RWPE1 (cell line): Measurements from ENCODE around the gene RHBDL3.

ENCODE experiments used
- CTCF ChIA-PET: fragments of 350-600 bp; sonication (Branson Sonifier 250); formaldehyde crosslinking; extraction: SDS; loops from one replicate; lab custom pipeline; 2021; lab: Yijun Ruan, JAX
- POLR2A ChIA-PET: fragments of 400-600 bp; formaldehyde crosslinking; extraction: SDS; loops from one replicate; lab custom pipeline; 2020; ENCODE audit warnings: antibody characterized with exemption; ENCODE audit not compliant: low non-redundant PET; lab: Yijun Ruan, JAX
- DNase-seq: peaks from one replicate; pipeline ENCODE4 v3.0.0; 2012; ENCODE audit warnings: low spot score
- H3K27ac ChIP-seq: fragments of 450-650 bp; 2 replicates; pipeline ENCODE4 v1.5.1; 2017
- CTCF ChIP-seq: fragments of 450-650 bp; conservative IDR thresholded peaks from 2 replicates; pipeline ENCODE4 v1.5.1; 2017; ENCODE audit warnings: low read depth, mild to moderate bottlenecking

The RHBDL3 gene

GRCh38 chr17:32278815-32279214, 13.2 kb downstream of the RHBDL3 start:
- ChIA-PET POLR2A (no interaction called here), CTCF (interaction anchor here (0.8 kb wide), 1 partner anchor 13 kb away, joined by 4 read pairs; no protein-coding TSS in a partner anchor)
- no peak overlapping the region for H3K27ac ChIP-seq
- no peak for DNase-seq
- TF ChIP-seq CTCF: no peak

DNA sequence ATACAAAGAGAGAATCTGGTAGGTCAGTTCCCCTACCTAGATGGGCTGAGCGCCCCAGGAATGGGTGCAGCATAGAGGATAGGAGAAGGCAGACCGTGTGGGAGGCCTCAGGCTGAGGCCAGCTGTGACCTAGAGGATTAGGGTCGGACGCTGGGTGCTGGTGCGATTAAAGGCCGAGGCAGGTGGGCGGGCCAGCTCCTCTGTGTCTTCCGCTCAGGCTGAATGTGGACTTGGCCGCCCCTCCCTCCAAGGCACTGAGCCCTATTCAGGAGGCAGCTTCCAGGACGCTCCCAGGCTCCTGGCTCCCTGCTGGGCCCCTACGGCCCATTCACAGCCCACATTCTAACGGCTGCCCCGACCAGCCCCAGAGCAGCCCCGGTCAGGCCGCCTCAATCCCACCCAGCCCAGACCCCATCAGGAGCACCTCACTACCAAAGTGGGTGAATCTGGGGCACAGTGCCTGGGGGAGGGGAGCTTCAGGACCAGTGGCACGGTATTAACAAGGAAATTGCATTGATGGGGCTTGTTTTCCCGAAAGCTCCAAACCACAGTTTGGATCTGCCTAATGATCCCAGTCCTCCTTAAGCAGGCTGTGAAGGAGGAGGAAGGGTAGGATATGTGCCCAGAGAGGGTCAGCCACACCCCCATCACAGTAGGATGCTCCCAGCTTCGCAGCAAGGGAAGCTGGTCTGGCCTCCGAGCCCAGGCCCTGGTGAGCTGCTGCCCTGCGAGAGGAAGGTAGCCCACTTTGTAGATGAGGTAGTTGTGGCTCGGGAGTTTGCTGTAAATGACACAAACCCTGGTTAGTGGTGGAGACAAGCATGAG, 14.5 kb downstream of the RHBDL3 start:
- no peak overlapping the region for H3K27ac ChIP-seq
- no peak for TF ChIP-seq CTCF
- no peak for DNase-seq
- ChIA-PET POLR2A (no interaction called here), CTCF (interaction anchor here (0.7 kb wide), 1 partner anchor 39 kb away, joined by 4 read pairs; no protein-coding TSS in a partner anchor)

- POLR2A ChIA-PET: no interaction called here
- no peak for DNase-seq
- TF ChIP-seq CTCF: no peak
- H3K27ac ChIP-seq: no peak overlapping the region
- CTCF ChIA-PET: interaction anchor here (0.6 to 0.7 kb wide), 2 partner anchors 38 to 378 kb away, joined by 3 to 4 read pairs; no protein-coding TSS in a partner anchor
Measured at GRCh38 chr17:32281011-32281451, 15.4 kb downstream of the RHBDL3 start.

GRCh38 chr17:32283745-32284201, 18.1 kb downstream of the RHBDL3 start:
- ChIA-PET CTCF (no interaction called here), POLR2A (no interaction called here)
- no peak overlapping the region for H3K27ac ChIP-seq
- DNase-seq: no peak
- no peak for TF ChIP-seq CTCF

DNA sequence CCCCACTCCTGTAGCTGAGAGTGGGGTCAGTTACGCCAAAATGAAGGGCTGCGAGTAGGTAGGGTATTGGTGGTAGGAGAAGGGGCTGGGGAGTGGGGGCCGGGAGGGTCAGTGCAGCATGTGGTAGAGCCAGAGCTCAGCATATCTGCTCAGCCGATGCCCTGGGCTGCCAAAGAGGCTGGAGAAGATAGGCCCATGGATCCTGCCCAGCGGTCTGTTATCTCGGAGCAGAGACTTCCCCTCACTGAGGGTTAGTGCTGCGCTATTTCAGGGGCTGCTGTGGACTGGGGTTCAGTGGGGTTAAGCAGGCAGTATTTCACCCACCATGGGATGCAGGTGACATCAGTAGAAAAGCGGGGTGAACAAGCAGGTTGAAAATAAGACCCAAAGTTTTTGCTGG, 19.7 kb downstream of the RHBDL3 start:
- no peak for TF ChIP-seq CTCF
- H3K27ac ChIP-seq: no peak overlapping the region
- CTCF ChIA-PET: no interaction called here
- POLR2A ChIA-PET: no interaction called here
- DNase-seq: no peak

DNA sequence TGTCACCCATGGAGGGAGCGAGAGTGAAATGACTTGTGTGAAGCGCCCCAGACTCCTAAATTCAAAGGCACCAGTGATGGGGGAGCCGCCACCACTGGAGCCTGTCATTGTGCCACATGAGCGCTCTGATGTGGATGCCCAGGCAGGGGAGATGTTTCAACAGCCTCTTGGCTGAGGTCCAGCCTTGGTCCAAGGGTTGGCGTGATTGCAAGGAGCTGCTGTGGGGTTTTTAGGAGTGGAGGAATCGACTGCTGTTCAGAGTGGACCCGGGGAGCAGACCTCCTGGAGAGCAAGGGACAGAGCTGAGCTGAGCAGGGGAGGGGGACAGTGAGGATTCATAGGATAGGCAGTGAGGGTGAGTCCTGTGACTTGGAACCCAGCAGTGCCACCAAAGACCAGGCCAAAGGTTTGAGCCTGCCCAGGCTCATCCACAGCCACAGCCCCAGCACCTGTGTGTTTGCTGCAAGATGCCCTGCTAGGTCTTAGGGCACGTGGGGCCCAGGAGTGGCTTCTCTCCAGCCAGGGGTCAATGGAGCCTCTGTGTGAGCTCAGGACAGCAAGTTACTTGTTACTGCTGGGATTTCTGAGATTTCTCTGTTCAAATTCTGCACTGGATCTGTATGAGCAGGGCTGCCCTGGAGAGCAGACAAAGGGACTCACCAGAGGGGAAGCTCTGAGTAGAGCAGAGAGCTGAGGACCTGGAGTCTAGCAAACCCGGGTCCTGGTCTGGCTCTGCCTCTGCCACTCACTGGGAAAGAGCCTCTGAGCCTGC, 20.3 kb downstream of the RHBDL3 start:
- ChIA-PET CTCF (no interaction called here), POLR2A (no interaction called here)
- TF ChIP-seq CTCF: no peak
- no peak overlapping the region for H3K27ac ChIP-seq
- DNase-seq: no peak
